Activated CD4-positive, alpha-beta T cell treated with anti-CD3 and anti-CD28 coated beads, Interleukin-2, Interleukin-6, amounts not matched to agents 100 ng/mL and 50 ng/mL, durations not matched to agents 16 hours and 8 hours (primary cell): ENCODE data around the gene ACTG2.
"Not testable (repeated sequence)": the region's sequence is repeated elsewhere in the genome, so short reads cannot be mapped to it uniquely, and the experiment has no call there.

ENCODE experiments used
- DNase-seq: peaks from one replicate; pipeline ENCODE4 v3.0.0-alpha.2; 2020

Gene ACTG2

GRCh38 chr2:73892631-73893329 is at the start of gene ACTG2:
Gene ACTG2, plus strand, starts transcription at chr2:73893008. Its CDS starts 8,304 bp downstream, at chr2:73901312.
- no peak for DNase-seq

- DNase-seq, result no peak
Measured at GRCh38 chr2:73844087-73844486, 48.7 kb upstream of the ACTG2 start.

GRCh38 chr2:73850009-73850408 is 42.8 kb upstream of the ACTG2 start:
- no peak for DNase-seq

GRCh38 chr2:73851274-73851673 is 41.5 kb upstream of the ACTG2 start:
- peak; percentile 13 for DNase-seq

- DNase-seq, result peak; percentile 59
Measured at GRCh38 chr2:73852020-73852419, 40.8 kb upstream of the ACTG2 start.

GRCh38 chr2:73855526-73855925 is 37.3 kb upstream of the ACTG2 start:
- no peak for DNase-seq

GRCh38 chr2:73856214-73856613 is 36.6 kb upstream of the ACTG2 start:
- no peak for DNase-seq

- DNase-seq, result peak; percentile 83
Measured at GRCh38 chr2:73859721-73860586, 32.9 kb upstream of the ACTG2 start.

- no peak for DNase-seq
Measured at GRCh38 chr2:73862987-73863386, 29.8 kb upstream of the ACTG2 start.

GRCh38 chr2:73868204-73868978 is 24.4 kb upstream of the ACTG2 start:
- DNase-seq, result no peak

GRCh38 chr2:73870084-73870483 is 22.7 kb upstream of the ACTG2 start:
- no peak for DNase-seq

GRCh38 chr2:73877071-73877802 is 15.6 kb upstream of the ACTG2 start:
- no peak for DNase-seq

GRCh38 chr2:73877984-73878383 is 14.8 kb upstream of the ACTG2 start:
- DNase-seq, result not testable (repeated sequence)

GRCh38 chr2:73885406-73885805 is 7.4 kb upstream of the ACTG2 start:
- DNase-seq, result no peak

GRCh38 chr2:73886357-73886756 is 6.5 kb upstream of the ACTG2 start:
- DNase-seq, result peak; percentile 17

- DNase-seq, result not testable (repeated sequence)
Measured at GRCh38 chr2:73887596-73888353, 5.0 kb upstream of the ACTG2 start.

GRCh38 chr2:73888388-73888787 is 4.4 kb upstream of the ACTG2 start:
- DNase-seq, result no peak

- DNase-seq, result no peak
Measured at GRCh38 chr2:73889206-73889605, 3.6 kb upstream of the ACTG2 start.

GRCh38 chr2:73890301-73891092 is 2.3 kb upstream of the ACTG2 start:
- DNase-seq, result no peak

- no peak for DNase-seq
Measured at GRCh38 chr2:73891276-73891901, 1.4 kb upstream of the ACTG2 start.
